Gastrocnemius medialis (tissue), 4 donors: ENCODE results near the gene CENPU.

ENCODE experiments used
- POLR2A ChIP-seq, 2 donors: fragments of 450-650 bp; IDR thresholded peaks; one replicate each; pipeline ENCODE4 v1.6.1; 2017; ENCODE audit warnings: antibody characterized with exemption in 2 of 2, mild to moderate bottlenecking in 2 of 2, moderate library complexity in 2 of 2
- TF ChIP-seq, protein P1 (sequence below), 5 experiments: fragments of 450-650 bp in 3 of 5; fragments of 200-600 bp in 2 of 5; sonication (generic) in 2 of 5; IDR thresholded peaks in 4 of 5; conservative IDR thresholded peaks in 1 of 5; 1 replicate in 4 of 5; 2 replicates in 1 of 5; pipeline ENCODE4 v1.5.1; 2016 to 2019; ENCODE audit warnings: antibody characterized with exemption in 5 of 5, mild to moderate bottlenecking in 3 of 5, moderate library complexity in 3 of 5

- TF ChIP-seq POLR2A (IDR thresholded peaks at IDR 0.05) = no peak
- TF ChIP-seq, protein P1, sequence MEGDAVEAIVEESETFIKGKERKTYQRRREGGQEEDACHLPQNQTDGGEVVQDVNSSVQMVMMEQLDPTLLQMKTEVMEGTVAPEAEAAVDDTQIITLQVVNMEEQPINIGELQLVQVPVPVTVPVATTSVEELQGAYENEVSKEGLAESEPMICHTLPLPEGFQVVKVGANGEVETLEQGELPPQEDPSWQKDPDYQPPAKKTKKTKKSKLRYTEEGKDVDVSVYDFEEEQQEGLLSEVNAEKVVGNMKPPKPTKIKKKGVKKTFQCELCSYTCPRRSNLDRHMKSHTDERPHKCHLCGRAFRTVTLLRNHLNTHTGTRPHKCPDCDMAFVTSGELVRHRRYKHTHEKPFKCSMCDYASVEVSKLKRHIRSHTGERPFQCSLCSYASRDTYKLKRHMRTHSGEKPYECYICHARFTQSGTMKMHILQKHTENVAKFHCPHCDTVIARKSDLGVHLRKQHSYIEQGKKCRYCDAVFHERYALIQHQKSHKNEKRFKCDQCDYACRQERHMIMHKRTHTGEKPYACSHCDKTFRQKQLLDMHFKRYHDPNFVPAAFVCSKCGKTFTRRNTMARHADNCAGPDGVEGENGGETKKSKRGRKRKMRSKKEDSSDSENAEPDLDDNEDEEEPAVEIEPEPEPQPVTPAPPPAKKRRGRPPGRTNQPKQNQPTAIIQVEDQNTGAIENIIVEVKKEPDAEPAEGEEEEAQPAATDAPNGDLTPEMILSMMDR (IDR thresholded peaks at IDR 0.05 in 4 of 5, conservative IDR thresholded peaks at IDR 0.05 in 1 of 5) = no peak
Observed at GRCh38 chr4:184748251-184748652, 14.4 kb upstream of the CENPU start.
